Choroid plexus epithelial cell (primary cell): ENCODE data around the gene RHAG.
"Not testable (repeated sequence)": the region's sequence is repeated elsewhere in the genome, so short reads cannot be mapped to it uniquely, and the experiment has no call there.

Experiments
- DNase-seq: peaks from one replicate; pipeline ENCODE4 v3.0.0-alpha.2; 2010; ENCODE audit warnings: low read depth
- H3K4me3 ChIP-seq: 2 replicates; pipeline ENCODE4 v1.5.1; 2011; ENCODE audit warnings: low read depth, mild to moderate bottlenecking, control low read depth, low read length, moderate library complexity
- CTCF ChIP-seq: conservative IDR thresholded peaks from 2 replicates; pipeline ENCODE4 v1.5.1; 2011; ENCODE audit warnings: low read depth, mild to moderate bottlenecking, control low read depth, inconsistent platforms, low read length, moderate library complexity

Gene RHAG

GRCh38 chr6:49636713-49637349 lies at the start of gene RHAG:
Gene RHAG (minus strand): TSS chr6:49636839. CDS start chr6:49636812, 27 bp downstream.
- TF ChIP-seq CTCF = no peak
- no peak for DNase-seq
- H3K4me3 ChIP-seq = no peak within 1 kb of the TSS

DNA sequence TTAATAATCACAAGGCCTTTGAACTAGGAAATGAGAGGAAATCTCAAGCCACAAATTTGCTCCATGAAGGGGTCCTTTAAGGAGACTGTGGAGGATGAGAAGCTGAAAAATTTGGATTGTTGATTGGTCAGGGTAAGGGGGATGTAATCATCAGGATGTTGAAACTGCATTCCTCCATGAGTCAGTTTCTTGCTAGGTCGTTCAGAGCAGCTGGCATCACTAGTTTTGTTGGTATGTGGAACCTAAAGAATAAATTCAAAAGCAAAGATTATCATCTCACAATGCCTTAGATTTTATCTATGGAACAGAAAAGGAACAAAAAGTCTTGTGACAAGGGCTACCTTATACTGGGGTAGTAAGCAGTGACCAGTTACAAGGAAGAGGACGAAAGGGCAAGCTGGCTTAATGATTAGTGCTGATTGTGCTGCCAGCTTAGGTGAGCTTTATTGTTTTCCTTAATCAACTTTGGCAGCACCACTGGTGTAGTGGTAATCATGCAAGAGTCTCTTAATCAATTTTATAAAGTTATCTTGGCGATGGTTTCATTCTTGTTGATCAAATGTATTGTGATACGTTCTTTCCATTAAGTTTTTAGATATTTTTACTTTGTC lies 40.1 kb upstream of the RHAG start:
- DNase-seq = peak; percentile 21
- no peak overlapping the region for H3K4me3 ChIP-seq
- TF ChIP-seq CTCF = no peak

- H3K4me3 ChIP-seq = no peak overlapping the region
- no peak for TF ChIP-seq CTCF
- no peak for DNase-seq
Measured at GRCh38 chr6:49675816-49676215, 39.2 kb upstream of the RHAG start.

DNA sequence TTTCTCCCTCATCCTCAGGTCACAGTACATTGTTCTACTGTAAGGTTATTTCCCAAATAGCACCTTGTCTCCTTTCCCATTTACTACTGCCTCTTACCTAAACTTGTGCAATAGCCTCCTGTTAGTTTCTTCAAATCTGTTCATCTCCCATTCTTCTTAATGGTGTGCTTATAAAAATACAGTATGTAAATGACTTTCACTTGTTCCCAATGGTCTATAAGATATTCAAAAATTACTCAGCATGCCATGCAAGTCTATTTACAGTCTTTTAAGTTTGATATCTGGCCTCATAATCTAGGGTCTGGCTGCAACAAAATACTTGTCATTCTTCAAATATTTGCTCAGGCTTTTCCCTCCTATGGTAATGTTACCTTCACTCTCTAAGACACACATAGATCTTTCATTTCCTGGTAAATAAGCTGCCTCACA lies 31.5 kb upstream of the RHAG start:
- H3K4me3 ChIP-seq = no peak overlapping the region
- DNase-seq = peak; percentile 2
- no peak for TF ChIP-seq CTCF

DNA sequence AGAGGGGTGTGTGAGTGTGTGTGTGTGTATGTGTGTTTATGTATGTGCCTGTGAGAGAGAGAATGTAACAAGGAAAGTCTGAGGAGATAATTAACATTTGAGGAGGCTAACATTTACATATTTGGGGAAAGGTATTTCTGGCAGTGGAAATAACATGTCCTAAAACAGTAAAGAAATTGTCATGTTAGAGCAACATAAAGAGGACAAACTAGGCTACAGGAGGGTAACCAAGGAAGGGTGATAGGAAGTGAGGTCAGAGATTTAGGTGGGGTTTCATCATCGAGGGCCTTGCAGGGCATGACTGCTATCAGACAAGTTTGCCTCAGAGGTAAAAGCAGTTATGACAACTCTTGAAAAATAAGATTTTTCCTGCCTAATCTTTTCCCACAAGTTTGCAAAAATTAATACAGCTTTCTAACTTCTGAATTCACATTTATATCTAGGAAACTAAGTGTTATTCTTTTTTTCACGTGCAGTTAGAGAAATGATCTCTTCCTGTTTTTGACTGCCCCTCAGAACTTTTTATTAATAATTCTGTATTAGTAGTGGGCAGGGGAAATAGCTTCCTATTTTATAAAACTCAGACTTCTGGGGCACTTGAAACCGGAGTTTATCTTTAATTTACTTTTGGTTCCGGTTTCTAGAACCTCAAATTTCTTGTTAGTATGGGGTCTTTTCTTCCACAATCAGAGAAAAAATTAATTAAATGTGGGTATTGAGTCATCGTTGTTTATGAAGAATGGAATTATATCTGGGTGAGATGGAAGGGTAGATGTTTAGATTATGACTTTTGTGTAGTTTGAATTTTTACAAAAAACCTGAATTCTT lies 30.5 kb upstream of the RHAG start:
- DNase-seq = no peak
- no peak overlapping the region for H3K4me3 ChIP-seq
- no peak for TF ChIP-seq CTCF

DNA sequence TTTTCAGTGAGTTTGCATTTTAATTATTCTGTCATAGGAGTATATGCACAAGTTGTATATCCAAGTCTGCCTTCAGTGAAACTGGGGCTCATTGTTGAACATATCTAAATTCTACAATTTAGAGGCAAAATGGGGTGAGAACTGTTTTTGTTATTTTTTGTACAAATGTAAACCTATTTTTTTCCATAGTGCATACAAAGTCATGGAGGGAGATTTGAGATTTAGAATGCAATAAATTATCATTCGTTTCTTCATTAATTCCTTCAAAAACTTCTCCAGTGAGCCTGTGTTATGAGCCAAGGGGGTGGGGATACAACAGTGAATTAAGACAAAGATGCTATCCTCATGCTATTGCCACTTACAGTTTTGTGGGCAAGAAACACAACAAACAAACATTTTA lies 29.8 kb upstream of the RHAG start:
- TF ChIP-seq CTCF = no peak
- H3K4me3 ChIP-seq = no peak overlapping the region
- DNase-seq = no peak

DNA sequence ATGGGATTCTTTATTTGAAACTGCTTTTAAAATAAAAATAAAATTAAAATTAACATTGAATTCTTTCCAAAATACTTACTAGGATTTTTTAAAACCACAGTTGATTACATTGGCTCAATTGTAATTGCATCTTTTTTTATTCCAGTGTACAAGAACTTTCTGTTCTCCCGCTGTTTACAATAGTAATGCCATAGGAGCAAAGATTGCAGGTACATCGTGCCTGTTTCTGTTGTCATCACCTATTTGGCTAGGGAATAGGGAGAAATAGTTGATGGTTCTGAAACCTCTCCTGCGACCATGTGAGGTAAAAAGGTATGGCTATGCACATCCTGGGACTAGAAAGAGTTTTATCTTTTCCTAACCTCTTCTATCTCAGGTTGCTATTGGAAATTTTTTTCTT lies 28.2 kb upstream of the RHAG start:
- no peak overlapping the region for H3K4me3 ChIP-seq
- DNase-seq = no peak
- no peak for TF ChIP-seq CTCF

- H3K4me3 ChIP-seq, DNase-seq: not testable (repeated sequence)
Measured at GRCh38 chr6:49664054-49664453, 27.4 kb upstream of the RHAG start.
